WTC11 (cell line): ENCODE results near the gene ARL6IP6.

ENCODE experiments used
- ATF1 ChIP-seq: sonication (generic); formaldehyde crosslinking; IDR thresholded peaks from 2 replicates; pipeline ENCODE4 v1.8.1; 2023; ENCODE audit warnings: mild to moderate bottlenecking, moderate library complexity, missing genetic modification reagents
- CTCF ChIP-seq: fragments of 200-600 bp; IDR thresholded peaks from 2 replicates; pipeline ENCODE4 v1.8.0; 2022; ENCODE audit warnings: antibody characterized with exemption
- GTF2I ChIP-seq: fragments of 250-450 bp; sonication (Bioruptor Pico); conservative IDR thresholded peaks from 2 replicates; pipeline ENCODE4 v1.4.0; 2021; ENCODE audit warnings: mild to moderate bottlenecking
- KAT7 ChIP-seq: sonication (generic); formaldehyde crosslinking; IDR thresholded peaks from 2 replicates; pipeline ENCODE4 v1.8.1; 2023; ENCODE audit warnings: missing genetic modification reagents, mild to moderate bottlenecking, borderline replicate concordance
- NR2C2 ChIP-seq: sonication (generic); formaldehyde crosslinking; IDR thresholded peaks from 2 replicates; pipeline ENCODE4 v1.8.0; 2022; ENCODE audit warnings: mild to moderate bottlenecking, missing genetic modification reagents
- OVOL2 ChIP-seq: fragments of 250-450 bp; sonication (Bioruptor Pico); IDR thresholded peaks from 2 replicates; pipeline ENCODE4 v1.9.0; 2021; ENCODE audit warnings: mild to moderate bottlenecking, borderline replicate concordance
- PREB ChIP-seq: sonication (generic); formaldehyde crosslinking; IDR thresholded peaks from 2 replicates; pipeline ENCODE4 v1.8.1; 2022; ENCODE audit warnings: mild to moderate bottlenecking, missing genetic modification reagents, moderate library complexity, borderline replicate concordance
- RELA ChIP-seq: sonication (generic); formaldehyde crosslinking; IDR thresholded peaks from 2 replicates; pipeline ENCODE4 v1.8.1; 2022; ENCODE audit warnings: missing genetic modification reagents, mild to moderate bottlenecking, borderline replicate concordance
- TCF7 ChIP-seq: sonication (generic); formaldehyde crosslinking; IDR thresholded peaks from 2 replicates; pipeline ENCODE4 v1.8.0; 2022; ENCODE audit warnings: mild to moderate bottlenecking, low read depth, missing genetic modification reagents, moderate library complexity

GRCh38 chr2:152720794-152721193 is 2.4 kb downstream of the ARL6IP6 start:
- no peak for TF ChIP-seq RELA
- TF ChIP-seq ATF1 (CRISPR knock-in tag) = no peak
- TF ChIP-seq CTCF = no peak
- TF ChIP-seq GTF2I = no peak
- TF ChIP-seq NR2C2 (CRISPR knock-in tag) = no peak
- TF ChIP-seq KAT7 (CRISPR knock-in tag) = no peak
- TF ChIP-seq OVOL2 (CRISPR knock-in tag) = no peak
- no peak for TF ChIP-seq TCF7 (CRISPR knock-in tag)
- no peak for TF ChIP-seq PREB (CRISPR knock-in tag)
